Measurements from ENCODE around the gene DSCAML1. TPM values are rescaled to one million over a fixed set of nuclear protein-coding genes. Genes with fewer than 3 reads are reported as not detected.

The DSCAML1 gene
- total RNA-seq, 6 experiments from 2014 or later, result not detected

DNA sequence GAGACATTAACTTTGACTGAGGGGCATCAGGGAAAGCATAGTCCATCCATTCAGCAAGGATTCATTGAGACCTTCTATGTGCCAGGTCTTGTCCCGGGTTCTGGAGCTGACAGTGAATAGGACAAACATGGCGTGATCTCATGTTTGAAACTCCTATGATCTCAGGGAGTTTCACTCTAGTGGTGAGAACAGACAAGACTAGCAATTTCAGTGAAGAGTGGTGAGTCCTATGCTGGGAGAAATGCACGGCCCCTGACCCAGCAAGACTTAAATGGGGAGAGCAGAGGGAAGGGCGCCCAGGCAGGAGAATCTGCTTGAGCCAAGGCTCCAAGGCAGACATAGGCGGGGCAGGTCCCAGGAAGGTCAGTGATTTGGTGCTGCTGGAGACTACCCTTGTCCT, 313.6 kb downstream of the DSCAML1 start:
- Mint-ChIP-seq H3K27ac (no peak overlapping the region), H3K4me3 (no peak overlapping the region), H3K36me3 (ENCODE audit: low read depth) (no peaks in the 10 kb centered on the region), H3K4me1 (ENCODE audit: low read depth) (no peaks in the 10 kb centered on the region), H3K27me3 (ENCODE audit: insufficient read depth) (peaks cover 37% of the 10 kb centered on the region), H3K9me3 (no peaks in the 10 kb centered on the region)
- no peak for TF ChIP-seq CTCF (IDR thresholded peaks at IDR 0.05)
- DNase-seq, result no peak

GRCh38 chr11:117482881-117483280, 314.1 kb downstream of the DSCAML1 start:
- no peaks in the 10 kb centered on the region for H3K4me1 Mint-ChIP-seq (ENCODE audit: low read depth)
- no peak for DNase-seq

DNA sequence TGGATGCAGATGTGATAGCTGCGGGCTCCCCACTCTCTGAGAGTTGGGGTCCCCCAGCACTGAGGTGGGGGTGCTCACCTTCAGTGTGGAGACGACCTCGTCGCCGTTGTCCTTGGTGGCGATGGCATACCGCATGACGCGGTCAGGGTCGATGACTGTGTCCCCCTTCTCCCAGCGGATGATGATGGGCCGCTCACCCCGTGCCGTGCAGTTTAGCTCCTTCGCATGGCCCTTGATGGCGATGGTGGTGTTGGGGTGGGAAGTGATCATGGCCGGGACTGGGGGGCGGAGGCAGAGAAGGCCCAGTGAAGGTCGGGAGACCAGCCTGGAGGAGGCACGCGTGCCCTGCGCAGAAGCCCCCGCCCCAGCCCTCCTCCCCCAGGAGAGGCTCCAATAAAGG, 315.1 kb downstream of the DSCAML1 start:
- Mint-ChIP-seq H3K9me3 (no peaks in the 10 kb centered on the region), H3K27ac (no peak overlapping the region), H3K27me3 (ENCODE audit: insufficient read depth) (peaks cover 27% of the 10 kb centered on the region), H3K36me3 (ENCODE audit: low read depth) (no peaks in the 10 kb centered on the region), H3K4me3 (no peak overlapping the region), H3K4me1 (ENCODE audit: low read depth) (no peaks in the 10 kb centered on the region)
- TF ChIP-seq CTCF (IDR thresholded peaks at IDR 0.05), result no peak
- DNase-seq, result no peak

More at GRCh38 chr11:117482881-117483280, 314.1 kb downstream of the DSCAML1 start:
- H3K27ac Mint-ChIP-seq, result no peak overlapping the region
- peaks cover 32% of the 10 kb centered on the region for H3K27me3 Mint-ChIP-seq (ENCODE audit: insufficient read depth)
- no peaks in the 10 kb centered on the region for H3K9me3 Mint-ChIP-seq
- TF ChIP-seq CTCF (IDR thresholded peaks at IDR 0.05), result no peak
- H3K36me3 Mint-ChIP-seq (ENCODE audit: low read depth), result no peaks in the 10 kb centered on the region
- H3K4me3 Mint-ChIP-seq, result no peak overlapping the region

DNA sequence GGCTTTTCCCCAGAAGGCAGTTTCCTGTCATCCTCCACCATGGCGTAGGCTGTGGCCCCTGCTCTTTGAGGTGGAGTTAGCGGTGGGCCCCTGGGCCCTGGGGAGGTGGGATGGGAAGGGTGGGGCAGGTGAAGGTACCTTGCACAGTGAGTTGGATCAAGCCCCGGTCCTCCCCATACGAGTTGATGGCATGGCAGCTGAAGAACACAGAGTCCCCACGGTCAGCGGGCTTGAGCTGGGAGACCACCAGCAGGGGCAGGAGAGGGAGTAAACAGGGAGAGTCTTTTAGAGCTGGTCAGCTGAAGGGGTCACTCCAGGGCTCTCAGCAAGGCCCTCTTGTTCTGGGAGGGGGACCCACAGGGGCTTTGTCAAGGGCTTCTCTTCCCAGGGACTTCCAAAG, 316.0 kb downstream of the DSCAML1 start:
- Mint-ChIP-seq H3K27ac (no peak overlapping the region), H3K4me3 (no peak overlapping the region), H3K36me3 (ENCODE audit: low read depth) (no peaks in the 10 kb centered on the region), H3K9me3 (no peaks in the 10 kb centered on the region), H3K4me1 (ENCODE audit: low read depth) (no peaks in the 10 kb centered on the region), H3K27me3 (ENCODE audit: insufficient read depth) (peaks cover 27% of the 10 kb centered on the region)
- TF ChIP-seq CTCF (IDR thresholded peaks at IDR 0.05), result no peak
- DNase-seq, result no peak

- no peaks in the 10 kb centered on the region for H3K4me1 Mint-ChIP-seq (ENCODE audit: low read depth)
- H3K9me3 Mint-ChIP-seq, result no peaks in the 10 kb centered on the region
- no peak overlapping the region for H3K4me3 Mint-ChIP-seq
- H3K27me3 Mint-ChIP-seq (ENCODE audit: insufficient read depth), result peaks cover 26% of the 10 kb centered on the region
- TF ChIP-seq CTCF (IDR thresholded peaks at IDR 0.05), result no peak
- no peaks in the 10 kb centered on the region for H3K36me3 Mint-ChIP-seq (ENCODE audit: low read depth)
- no peak overlapping the region for H3K27ac Mint-ChIP-seq
- no peak for DNase-seq
These were observed 316.8 kb downstream of the DSCAML1 start for GRCh38 chr11:117480221-117480620.

- Mint-ChIP-seq H3K4me1 (ENCODE audit: low read depth) (no peaks in the 10 kb centered on the region), H3K9me3 (no peaks in the 10 kb centered on the region), H3K4me3 (no peak overlapping the region), H3K27me3 (ENCODE audit: insufficient read depth) (peaks cover 26% of the 10 kb centered on the region), H3K36me3 (ENCODE audit: low read depth) (no peaks in the 10 kb centered on the region), H3K27ac (no peak overlapping the region)
- peak; percentile 32; the same call in 1 of the 2 replicates for TF ChIP-seq CTCF (IDR thresholded peaks at IDR 0.05)
- no peak for DNase-seq
These were observed 317.6 kb downstream of the DSCAML1 start for GRCh38 chr11:117479372-117479771.
